Medulla oblongata (tissue), 1 donor: Measurements from ENCODE around the gene STARD3.
A peak's percentile ranks its signal among the peaks of the same experiment; 100 is the strongest.

Experiments used
- DNase-seq: peaks from one replicate; pipeline ENCODE4 v3.0.0-alpha.2; 2015; ENCODE audit errors: extremely low spot score

Gene STARD3

DNA sequence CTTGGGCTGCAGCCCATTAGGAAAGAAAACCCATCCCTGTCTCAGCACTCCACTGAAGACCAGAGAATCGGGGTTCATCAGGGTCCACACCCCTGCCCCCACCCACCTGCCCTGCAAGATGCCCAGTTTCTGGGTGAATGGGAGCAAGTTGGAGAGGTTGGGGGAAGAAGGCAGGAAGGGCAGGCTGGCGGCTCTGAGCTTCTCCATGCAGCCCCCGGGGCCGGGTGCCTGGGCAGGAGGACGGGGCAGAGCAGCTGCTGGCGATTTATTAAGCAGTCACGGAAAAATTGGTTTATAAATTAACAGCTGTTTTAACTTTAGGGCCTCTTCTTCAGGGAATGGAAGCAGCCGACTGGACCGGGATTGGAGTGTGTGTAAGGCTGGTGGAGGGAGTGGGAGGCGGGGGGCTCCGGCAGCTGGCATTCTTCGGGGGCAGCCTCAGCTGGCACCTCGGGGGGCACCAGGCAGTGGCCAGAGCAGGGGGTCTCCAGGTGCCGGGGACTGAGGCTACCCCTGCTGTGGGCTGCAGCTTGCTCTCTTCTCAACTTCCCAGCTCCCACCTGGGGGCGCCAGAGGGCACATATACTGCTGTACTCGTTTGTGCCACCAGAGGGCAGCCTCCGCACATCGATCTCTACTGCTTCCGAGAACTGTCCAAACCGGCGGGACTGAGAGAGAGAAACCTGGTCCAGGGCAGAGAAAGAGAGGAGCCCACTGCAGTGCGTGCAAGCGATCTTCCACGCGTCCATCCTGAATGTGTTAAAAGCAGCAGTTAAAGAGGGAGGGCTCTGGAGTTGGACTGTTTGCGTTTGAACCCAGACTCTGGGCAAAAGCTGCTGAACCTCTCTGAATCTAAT is 15.2 kb upstream of the STARD3 start:
- peak; percentile 93 for DNase-seq

- no peak for DNase-seq
Measured at GRCh38 chr17:39622380-39623006, 14.5 kb upstream of the STARD3 start.

GRCh38 chr17:39623356-39623950 is 13.5 kb upstream of the STARD3 start:
- peak; percentile 89 for DNase-seq

DNA sequence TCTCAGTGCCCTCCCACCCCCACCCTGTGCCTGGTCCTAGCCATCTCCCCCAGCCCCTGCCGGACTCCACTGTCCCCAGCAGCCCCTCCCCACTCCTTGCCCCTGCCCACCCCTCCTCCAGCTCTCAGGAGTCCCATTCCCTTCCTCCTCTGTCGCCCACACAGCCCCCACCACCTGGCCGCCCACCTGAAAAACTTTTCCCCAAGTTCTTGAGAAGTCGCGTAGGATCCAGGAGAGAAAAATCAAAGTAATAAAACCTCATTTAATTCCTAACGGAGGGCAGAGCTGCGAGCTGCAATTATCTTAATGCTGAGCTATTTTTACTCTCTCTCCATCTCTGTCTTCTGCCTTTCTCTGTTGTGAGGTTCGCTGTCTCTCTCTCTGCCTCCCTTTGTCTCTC is 12.6 kb upstream of the STARD3 start:
- DNase-seq = no peak

DNA sequence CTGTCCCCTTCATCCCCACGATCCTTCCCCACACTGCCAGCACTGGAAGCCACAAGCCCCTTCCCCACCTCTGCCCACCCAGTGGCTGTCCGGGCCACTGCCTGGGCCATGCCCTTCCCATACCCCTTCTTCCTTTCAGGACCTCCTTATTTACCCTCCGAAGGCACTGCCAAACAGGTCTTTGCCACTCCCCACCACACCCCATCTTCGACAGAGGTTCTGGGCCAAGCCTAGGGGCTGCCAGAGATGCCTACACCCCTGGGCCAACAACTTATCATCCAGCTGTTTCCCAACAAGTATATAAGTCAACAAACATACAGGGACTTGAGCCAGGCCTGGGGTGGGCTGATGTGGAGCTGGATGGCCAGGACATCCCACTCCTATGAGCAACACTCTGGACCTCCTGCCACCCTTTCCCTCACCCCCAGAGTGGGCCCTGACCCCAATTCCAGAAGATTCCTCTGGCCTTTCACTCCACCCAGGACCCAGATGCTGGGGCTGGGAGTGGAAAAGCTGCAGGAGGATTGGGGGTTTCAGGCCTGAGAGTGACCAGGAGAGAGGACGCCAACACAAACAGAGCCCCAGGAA is 11.7 kb upstream of the STARD3 start:
- no peak for DNase-seq

DNA sequence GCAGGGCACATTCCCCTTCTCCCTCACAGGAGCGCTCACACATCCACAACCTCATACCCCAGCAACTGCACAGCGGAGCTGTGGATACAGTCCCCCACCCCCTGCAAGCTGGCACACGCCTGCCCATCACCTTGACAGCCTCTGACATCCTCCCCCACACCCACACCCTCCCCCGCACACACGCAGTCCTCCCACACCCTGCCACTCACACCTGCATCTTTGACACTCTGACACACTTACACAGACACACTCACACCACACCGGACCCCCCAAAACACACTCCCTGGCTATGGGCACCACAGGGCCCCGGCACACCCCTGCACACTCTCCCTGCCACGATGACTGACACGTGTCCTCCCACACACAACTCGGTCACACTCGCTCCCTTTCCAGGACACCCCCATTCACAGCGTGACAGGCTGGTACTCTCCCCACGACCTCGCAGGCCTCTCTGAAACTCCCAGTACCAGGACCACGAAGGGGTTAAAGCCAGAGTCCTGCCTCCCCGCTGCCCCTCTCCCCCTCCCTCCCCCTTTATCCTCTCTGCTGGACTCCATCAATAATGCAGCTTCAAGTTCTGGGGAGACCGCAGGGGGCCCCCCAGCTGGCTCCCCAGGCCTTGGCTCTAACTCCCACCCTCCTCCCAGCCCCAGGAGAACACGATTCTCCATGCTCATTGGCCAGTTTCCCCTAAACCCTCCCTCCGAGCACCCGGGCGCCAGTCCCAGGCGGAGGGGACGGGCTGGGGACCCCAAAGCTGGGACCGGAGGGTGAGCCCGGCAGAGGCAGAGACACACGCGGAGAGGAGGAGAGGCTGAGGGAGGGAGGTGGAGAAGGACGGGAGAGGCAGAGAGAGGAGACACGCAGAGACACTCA is 10.5 kb upstream of the STARD3 start, which contains the start of gene PPP1R1B:
PPP1R1B (plus strand) TSS at position 782 of the 876 bp plus-strand sequence. CDS start 441 bp downstream, outside the sequence.
- peak; percentile 56 for DNase-seq

GRCh38 chr17:39627047-39627711 is 9.8 kb upstream of the STARD3 start:
- DNase-seq = no peak

DNA sequence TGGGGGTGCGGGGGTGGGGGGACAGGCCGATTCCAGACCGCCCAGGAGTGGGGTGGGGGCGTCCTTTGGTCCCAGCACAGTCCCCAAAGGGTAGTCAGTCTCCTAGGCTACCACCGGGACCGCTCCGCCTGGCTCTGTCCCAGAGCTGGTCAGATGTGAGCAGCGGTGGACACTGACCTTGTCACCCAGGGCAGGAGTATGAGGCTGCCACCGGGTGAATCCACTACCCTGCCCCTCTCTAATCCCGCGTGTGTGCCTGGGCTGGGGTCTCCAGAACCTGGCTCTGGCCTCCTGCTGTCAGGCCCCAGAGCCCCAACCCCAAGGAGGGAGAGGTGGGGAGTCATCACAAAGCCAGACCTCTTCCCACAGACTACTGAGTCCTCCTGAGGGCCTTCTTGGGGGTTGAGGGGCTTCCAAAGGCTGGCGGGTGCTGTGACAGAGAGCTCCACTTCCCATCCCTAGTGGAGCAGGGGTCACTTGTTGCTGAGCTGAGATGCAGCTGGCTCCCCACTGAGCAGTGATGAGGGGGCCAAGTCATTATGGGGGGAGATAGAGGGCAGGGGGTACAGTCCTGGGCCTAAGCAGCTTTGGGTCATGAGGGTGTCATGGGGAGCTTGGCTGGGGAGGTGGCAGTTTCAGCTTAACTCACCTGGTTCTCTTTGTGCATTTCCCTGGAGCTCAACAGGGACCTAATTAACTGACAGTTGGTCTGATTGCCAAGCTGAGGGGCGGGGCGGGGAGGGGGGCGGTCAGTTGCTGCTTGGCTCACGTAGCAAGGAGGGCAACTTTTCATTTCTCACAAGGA is 9.0 kb upstream of the STARD3 start:
- no peak for DNase-seq

DNA sequence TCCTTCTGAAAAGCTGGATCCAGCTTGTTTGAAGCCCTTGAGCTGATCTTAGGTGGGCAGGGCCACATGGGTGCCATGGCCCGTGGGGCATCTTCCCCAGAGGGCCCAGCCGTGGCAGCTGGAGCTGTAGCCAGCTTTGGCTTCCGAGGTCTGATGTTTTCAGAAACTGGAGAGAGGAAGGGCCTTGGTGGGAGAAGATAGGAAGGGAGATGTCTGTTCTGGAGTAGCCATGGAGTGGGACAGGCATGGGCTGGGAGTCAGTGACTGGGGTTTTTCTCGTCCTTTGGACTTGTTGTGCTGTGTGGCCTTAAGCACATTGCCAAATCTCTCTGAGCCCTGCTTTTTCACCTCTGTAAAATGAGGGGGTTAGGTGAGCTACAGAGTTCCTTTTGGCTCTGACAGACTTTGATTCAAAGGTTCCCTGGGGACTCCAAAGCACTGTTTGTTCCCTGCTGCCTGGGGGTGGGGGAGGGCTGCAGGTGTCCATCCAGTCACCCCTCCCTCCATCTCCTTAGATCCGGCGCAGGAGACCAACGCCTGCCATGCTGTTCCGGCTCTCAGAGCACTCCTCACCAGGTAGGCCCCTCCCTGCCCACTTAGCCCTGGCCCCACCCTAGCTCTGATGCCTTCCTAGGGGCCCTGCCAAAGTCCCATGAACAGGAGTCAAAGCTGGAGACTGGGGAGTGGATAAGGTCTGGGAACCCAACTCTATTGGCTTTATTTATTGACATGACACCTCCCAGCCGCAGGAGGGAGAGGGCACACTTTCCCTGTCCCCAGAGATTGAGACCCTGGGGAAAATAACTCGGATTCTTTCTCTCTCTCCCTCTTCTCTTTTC is 8.1 kb upstream of the STARD3 start:
- no peak for DNase-seq

DNA sequence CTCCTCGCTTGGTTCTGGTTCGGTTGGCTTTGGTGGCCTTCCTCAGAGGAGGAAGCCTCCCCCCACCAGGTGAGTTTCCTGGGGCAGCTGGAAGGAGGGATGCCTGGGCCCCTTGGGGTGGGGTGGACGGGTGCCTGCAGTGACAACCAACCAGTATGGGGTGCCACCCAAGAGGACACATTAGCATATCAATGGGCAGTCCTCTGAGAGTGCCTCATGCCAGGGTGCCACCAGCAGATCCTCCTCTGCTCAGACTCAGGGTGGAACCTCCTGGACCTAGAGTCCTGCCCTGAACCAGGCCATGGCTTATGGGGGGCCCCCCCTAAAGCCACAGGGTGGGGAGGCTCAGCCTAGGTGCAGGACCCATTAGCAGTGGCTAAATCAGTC is 7.5 kb upstream of the STARD3 start:
- DNase-seq = no peak

DNA sequence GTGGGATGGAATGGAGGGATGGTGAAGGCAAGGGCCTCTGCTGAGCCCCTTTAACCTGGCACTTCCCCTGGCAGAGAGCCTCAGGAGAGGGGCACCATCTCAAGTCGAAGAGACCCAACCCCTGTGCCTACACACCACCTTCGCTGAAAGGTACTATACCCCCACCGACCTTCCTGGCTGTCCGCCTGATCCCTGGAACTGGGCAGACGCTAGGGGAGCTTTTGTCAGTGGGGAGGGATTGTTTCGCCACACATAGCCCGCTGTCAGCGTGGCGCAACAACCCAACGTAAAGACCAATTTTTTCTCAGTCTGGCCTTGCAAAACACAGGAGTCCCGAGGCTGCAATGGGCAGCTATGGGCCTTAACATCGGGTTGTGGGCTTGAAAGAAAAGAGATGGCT is 7.0 kb upstream of the STARD3 start:
- DNase-seq = no peak

DNA sequence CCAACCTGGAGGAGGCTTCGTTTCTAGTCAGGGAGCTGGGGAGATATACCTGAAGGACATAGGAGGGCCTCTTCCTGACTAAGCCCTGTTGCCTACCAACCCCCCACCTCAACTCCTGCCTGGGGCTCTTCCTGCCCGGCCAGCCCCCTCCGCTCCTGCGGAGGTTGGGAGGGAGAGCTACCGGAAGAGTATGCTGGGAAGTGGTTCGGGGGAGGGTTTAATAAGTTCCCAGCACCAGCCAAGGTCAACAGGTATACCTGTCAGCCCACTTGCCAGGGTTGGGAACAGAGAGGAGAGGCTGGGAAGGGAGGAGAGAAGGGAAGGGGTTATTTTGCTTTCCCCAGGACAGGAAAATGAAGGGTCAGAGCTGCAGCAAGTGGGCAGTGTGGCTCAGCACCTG is 5.5 kb upstream of the STARD3 start:
- DNase-seq = no peak

GRCh38 chr17:39632153-39632941 is 4.6 kb upstream of the STARD3 start:
- DNase-seq = peak; percentile 84

GRCh38 chr17:39633570-39634183 is 3.3 kb upstream of the STARD3 start:
- no peak for DNase-seq

DNA sequence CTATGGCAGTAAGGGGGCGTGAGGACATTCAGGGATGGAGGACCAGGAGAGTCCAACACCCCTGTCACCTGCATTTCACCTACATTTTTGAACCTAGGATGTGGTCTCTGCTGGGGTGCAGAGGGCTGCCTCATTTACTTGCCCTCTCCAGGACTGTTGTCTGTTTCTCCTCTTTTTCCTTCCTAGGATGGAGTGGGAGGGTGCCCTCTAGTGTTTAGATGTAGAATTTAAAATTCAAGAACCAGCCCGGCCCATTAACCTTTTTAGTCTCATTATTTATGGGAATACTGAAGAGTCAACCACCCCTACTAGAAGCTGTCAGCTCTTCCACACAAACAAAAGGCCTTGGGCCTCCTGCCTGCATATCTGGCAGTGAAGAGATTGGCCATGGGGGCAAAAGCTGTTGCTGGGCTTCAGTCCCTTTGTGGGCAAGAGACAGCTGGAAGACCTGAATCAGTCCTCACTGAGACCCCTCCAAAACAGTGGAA is 2.5 kb upstream of the STARD3 start:
- DNase-seq = peak; percentile 80

DNA sequence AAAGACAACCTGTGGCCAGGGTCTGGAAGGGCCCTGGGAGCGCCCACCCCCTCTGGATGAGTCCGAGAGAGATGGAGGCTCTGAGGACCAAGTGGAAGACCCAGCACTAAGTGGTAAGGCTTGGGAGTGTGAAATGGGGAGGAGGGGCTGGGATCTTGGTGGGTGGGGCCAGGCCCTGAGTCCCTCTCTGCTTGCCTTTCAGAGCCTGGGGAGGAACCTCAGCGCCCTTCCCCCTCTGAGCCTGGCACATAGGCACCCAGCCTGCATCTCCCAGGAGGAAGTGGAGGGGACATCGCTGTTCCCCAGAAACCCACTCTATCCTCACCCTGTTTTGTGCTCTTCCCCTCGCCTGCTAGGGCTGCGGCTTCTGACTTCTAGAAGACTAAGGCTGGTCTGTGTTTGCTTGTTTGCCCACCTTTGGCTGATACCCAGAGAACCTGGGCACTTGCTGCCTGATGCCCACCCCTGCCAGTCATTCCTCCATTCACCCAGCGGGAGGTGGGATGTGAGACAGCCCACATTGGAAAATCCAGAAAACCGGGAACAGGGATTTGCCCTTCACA is 1.2 kb upstream of the STARD3 start:
- DNase-seq = no peak

GRCh38 chr17:39636587-39636926 is 387 bp upstream of the STARD3 start:
- DNase-seq = no peak
